Endodermal cell (in vitro differentiated cells): ENCODE measurements around the gene LAMB1. TPM values are rescaled to one million over a fixed set of nuclear protein-coding genes. Genes with fewer than 3 reads are reported as not detected.

Experiments
- DNase-seq: peaks from one replicate; pipeline ENCODE4 v3.0.0-alpha.2; 2017
- H3K27ac ChIP-seq: 2 replicates; pipeline ENCODE4 v1.5.1; 2013; ENCODE audit warnings: mild to moderate bottlenecking, low read depth, low read length, moderate library complexity
- H3K27me3 ChIP-seq: 2 replicates; pipeline ENCODE4 v1.6.1; 2013; ENCODE audit warnings: mild to moderate bottlenecking, low read length, moderate library complexity; ENCODE audit not compliant: insufficient read depth, control insufficient read depth, poor library complexity, severe bottlenecking
- H3K36me3 ChIP-seq: 2 replicates; pipeline ENCODE4 v1.7.0; 2013; ENCODE audit warnings: mild to moderate bottlenecking, low read length, moderate library complexity; ENCODE audit not compliant: control insufficient read depth, insufficient read depth
- H3K4me1 ChIP-seq: one replicate; pipeline ENCODE4 v1.7.0; 2013; ENCODE audit warnings: low read length; ENCODE audit not compliant: control insufficient read depth, insufficient read depth
- H3K4me3 ChIP-seq: 2 replicates; pipeline ENCODE4 v1.5.1; 2013; ENCODE audit warnings: mild to moderate bottlenecking, low read length, moderate library complexity
- H3K9ac ChIP-seq: 2 replicates; pipeline ENCODE4 v1.6.1; 2013; ENCODE audit warnings: mild to moderate bottlenecking, low read length, moderate library complexity; ENCODE audit not compliant: poor library complexity, severe bottlenecking; ENCODE audit errors: extremely low read depth
- H3K9me3 ChIP-seq: 2 replicates; pipeline ENCODE4 v1.6.1; 2013; ENCODE audit warnings: mild to moderate bottlenecking, low read length, moderate library complexity; ENCODE audit not compliant: control insufficient read depth
- H3K27ac Mint-ChIP-seq: 2 replicates; pipeline ENCODE4 v1.8.0; 2020; ENCODE audit warnings: mixed read lengths
- H3K27me3 Mint-ChIP-seq: 2 replicates; pipeline ENCODE4 v1.8.0; 2021; ENCODE audit warnings: mild to moderate bottlenecking, mixed read lengths; ENCODE audit not compliant: insufficient read depth
- H3K36me3 Mint-ChIP-seq: 2 replicates; pipeline ENCODE4 v1.8.0; 2020; ENCODE audit warnings: low read depth, mixed read lengths
- H3K4me1 Mint-ChIP-seq: 2 replicates; pipeline ENCODE4 v1.8.0; 2020; ENCODE audit warnings: mixed read lengths
- H3K4me3 Mint-ChIP-seq: 2 replicates; pipeline ENCODE4 v1.8.0; 2020; ENCODE audit warnings: mild to moderate bottlenecking, moderate library complexity, mixed read lengths
- H3K9me3 Mint-ChIP-seq: 2 replicates; pipeline ENCODE4 v1.8.0; 2020; ENCODE audit warnings: mild to moderate bottlenecking, mixed read lengths
- WGBS, 2 experiments: methylation state at CpG; one replicate each; pipeline versions ENCODE4 v1.1.5 to v1.1.7; 2013; ENCODE audit warnings: missing lambda C conversion rate in 2 of 2, mixed read lengths in 1 of 2; ENCODE audit not compliant: insufficient coverage in 1 of 2, insufficient read length in 1 of 2; 5-methylcytosine and 5-hydroxymethylcytosine counted together
- total RNA-seq, 2 donors: library from RNA; stranded (reverse); fragmentation: NEBNext Ultra II Directional in 1 of 2; extraction: Animal tissue kit (Norgen Biotek cat#: 25700) in 1 of 2; gene quantifications; 2 replicates in 1 of 2; 3 replicates in 1 of 2; pipeline ENCODE4 v1.2.1, GENCODE V29; 2021
- TF ChIP-seq, protein P1 (sequence below): fragments of 200-600 bp; sonication (generic); conservative IDR thresholded peaks from 2 replicates; pipeline ENCODE4 v1.5.0; 2021; ENCODE audit warnings: antibody characterized with exemption, mild to moderate bottlenecking

LAMB1 gene
- total RNA-seq, 2 donors from 2014 or later: 192 to 209 TPM

DNA sequence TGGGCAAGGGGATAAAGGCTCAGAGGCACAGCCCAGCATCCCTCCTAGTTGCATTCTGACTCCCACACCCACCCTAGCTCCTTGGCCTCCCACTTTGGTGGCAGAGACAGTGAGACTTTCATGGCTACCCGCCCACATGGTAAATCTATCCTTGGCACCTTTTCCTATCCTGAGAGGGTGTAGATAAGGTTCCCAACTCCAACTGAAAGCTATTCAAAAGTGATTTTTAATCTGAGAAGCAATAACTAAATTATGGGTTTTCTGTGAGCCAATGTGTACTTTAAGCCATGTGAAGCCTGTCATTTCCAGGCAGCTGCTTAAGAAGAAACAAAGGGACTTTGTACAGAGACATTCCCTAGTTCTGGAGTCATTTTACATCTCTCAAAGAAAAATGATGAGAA lies 9.1 kb downstream of the LAMB1 start:
- peaks cover 14% of the 10 kb centered on the region for H3K4me1 Mint-ChIP-seq
- TF ChIP-seq, protein P1, sequence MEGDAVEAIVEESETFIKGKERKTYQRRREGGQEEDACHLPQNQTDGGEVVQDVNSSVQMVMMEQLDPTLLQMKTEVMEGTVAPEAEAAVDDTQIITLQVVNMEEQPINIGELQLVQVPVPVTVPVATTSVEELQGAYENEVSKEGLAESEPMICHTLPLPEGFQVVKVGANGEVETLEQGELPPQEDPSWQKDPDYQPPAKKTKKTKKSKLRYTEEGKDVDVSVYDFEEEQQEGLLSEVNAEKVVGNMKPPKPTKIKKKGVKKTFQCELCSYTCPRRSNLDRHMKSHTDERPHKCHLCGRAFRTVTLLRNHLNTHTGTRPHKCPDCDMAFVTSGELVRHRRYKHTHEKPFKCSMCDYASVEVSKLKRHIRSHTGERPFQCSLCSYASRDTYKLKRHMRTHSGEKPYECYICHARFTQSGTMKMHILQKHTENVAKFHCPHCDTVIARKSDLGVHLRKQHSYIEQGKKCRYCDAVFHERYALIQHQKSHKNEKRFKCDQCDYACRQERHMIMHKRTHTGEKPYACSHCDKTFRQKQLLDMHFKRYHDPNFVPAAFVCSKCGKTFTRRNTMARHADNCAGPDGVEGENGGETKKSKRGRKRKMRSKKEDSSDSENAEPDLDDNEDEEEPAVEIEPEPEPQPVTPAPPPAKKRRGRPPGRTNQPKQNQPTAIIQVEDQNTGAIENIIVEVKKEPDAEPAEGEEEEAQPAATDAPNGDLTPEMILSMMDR: no peak
- Histone ChIP-seq H3K27ac (no peak overlapping the region), H3K36me3 (peaks cover 97% of the 10 kb centered on the region), H3K4me3 (no peak overlapping the region), H3K9me3 (no peaks in the 10 kb centered on the region), H3K9ac (no peak overlapping the region), H3K4me1 (peaks cover 3% of the 10 kb centered on the region), H3K27me3 (no peaks in the 10 kb centered on the region)
- H3K4me3 Mint-ChIP-seq: no peak overlapping the region
- peaks cover 81% of the 10 kb centered on the region for H3K36me3 Mint-ChIP-seq
- no peaks in the 10 kb centered on the region for H3K27me3 Mint-ChIP-seq
- DNase-seq: no peak
- no peak overlapping the region for H3K27ac Mint-ChIP-seq
- no peaks in the 10 kb centered on the region for H3K9me3 Mint-ChIP-seq
- WGBS, 2 experiments: 91% methylated on average over 1 of the region's 1 CpG; no CpG with 5 or more reads in 1 of the 2 experiments

DNA sequence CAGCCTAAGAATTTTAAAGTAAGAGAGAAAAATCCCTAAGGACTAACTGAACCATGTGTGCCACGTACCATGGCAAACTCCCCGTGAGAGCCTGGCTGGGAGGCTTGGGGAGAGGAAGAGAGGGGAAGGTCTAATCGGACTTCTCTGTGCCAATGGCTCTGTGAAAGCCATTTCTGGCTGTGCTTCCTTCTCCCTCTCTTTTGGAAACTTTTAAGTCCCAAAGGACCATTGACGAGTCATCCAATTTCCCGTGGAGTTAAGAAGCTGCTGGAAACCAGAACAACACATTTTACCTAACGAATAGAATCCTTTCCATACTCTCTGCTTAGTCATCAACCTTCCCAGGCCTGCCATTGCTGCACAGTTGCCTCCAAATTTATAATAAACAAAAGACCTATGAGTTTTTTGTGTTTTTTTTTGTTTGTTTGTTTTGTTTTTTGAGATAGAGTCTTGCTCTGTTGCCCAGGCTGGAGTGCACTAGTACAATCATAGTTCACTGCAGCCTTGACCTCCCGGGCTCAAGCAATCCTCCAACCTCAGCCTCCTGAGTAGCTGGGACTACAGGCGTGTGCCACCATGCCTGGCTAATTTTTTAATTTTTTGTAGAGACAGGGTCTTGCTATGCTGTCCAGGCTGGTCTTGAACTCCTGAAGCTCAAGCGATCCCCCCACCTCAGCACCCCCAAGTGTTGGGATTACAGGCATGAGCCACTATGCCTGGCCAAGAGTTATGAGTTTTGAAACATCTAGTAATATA lies 13.2 kb downstream of the LAMB1 start:
- no peak overlapping the region for H3K4me3 ChIP-seq
- H3K27ac Mint-ChIP-seq: no peak overlapping the region
- no peak overlapping the region for H3K27ac ChIP-seq
- TF ChIP-seq, protein P1: no peak
- H3K27me3 Mint-ChIP-seq: no peaks in the 10 kb centered on the region
- DNase-seq: no peak
- H3K9me3 Mint-ChIP-seq: no peaks in the 10 kb centered on the region
- H3K4me1 ChIP-seq: peaks cover 3% of the 10 kb centered on the region
- no peaks in the 10 kb centered on the region for H3K9me3 ChIP-seq
- peaks cover 94% of the 10 kb centered on the region for H3K36me3 ChIP-seq
- H3K4me3 Mint-ChIP-seq: no peak overlapping the region
- H3K36me3 Mint-ChIP-seq: peaks cover 81% of the 10 kb centered on the region
- no peaks in the 10 kb centered on the region for H3K27me3 ChIP-seq
- H3K4me1 Mint-ChIP-seq: no peaks in the 10 kb centered on the region
- H3K9ac ChIP-seq: no peak overlapping the region
- 89 to 93% methylated on average over 6 to 9 of the region's 9 CpGs for WGBS, 2 experiments

DNA sequence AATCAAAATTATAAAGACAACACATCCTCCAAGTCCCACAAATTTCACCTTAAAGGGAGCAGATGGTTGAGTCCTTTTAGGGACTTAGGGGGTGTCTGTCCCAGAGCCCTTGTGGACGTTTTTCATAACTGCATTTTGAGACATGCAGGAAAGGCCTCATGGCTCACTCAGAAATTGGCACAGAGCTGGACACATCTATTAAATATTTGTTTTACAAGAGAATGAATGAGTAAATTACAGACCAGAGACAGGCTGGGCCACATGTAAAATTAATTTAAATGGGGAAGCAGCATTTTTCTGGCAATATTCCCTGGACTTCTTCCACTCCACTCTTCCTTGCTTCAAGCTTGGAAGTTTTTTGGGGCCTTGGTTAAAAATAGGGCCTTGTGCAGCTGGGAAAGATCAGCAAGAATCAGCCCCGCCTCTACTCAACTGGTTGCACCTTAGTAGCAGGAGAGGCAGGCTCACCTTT lies 20.0 kb downstream of the LAMB1 start:
- H3K27ac ChIP-seq: no peak overlapping the region

More for the DNA sequence above, 20.0 kb downstream of the LAMB1 start:
- Histone ChIP-seq H3K9me3 (no peaks in the 10 kb centered on the region), H3K36me3 (peaks cover 96% of the 10 kb centered on the region), H3K9ac (no peak overlapping the region), H3K4me3 (no peak overlapping the region), H3K4me1 (peaks cover 6% of the 10 kb centered on the region), H3K27me3 (no peaks in the 10 kb centered on the region)
- no peak for DNase-seq
- TF ChIP-seq, protein P1: peak; percentile 52
- Mint-ChIP-seq H3K36me3 (peaks cover 63% of the 10 kb centered on the region), H3K9me3 (no peaks in the 10 kb centered on the region), H3K4me3 (no peak overlapping the region), H3K27ac (no peak overlapping the region), H3K27me3 (no peaks in the 10 kb centered on the region), H3K4me1 (no peaks in the 10 kb centered on the region)
- WGBS, 2 experiments: 78 to 80% methylated on average over 1 to 2 of the region's 2 CpGs
